GM18951 (cell line): Measurements from ENCODE around the gene TEX264.

ENCODE experiments used
- POLR2A ChIP-seq: IDR thresholded peaks from 4 replicates; pipeline ENCODE4 v1.6.1; 2011; ENCODE audit warnings: mild to moderate bottlenecking; ENCODE audit not compliant: insufficient read length, insufficient read depth; ENCODE audit errors: extremely low read depth
- in situ Hi-C: fragments of 300-500 bp; cut with MboI; formaldehyde crosslinking; loops from one replicate; pipeline ENCODE4 v1.12.0; 2022; ENCODE audit warnings: low sequenced_read_pairs, mixed read lengths, inconsistent platforms; ENCODE audit not compliant: unreplicated experiment

The TEX264 gene

GRCh38 chr3:51696954-51697353 is 25.9 kb downstream of the TEX264 start:
- in situ Hi-C loops, result no loop called here
- no peak for TF ChIP-seq POLR2A

- in situ Hi-C loops, result no loop called here
- TF ChIP-seq POLR2A, result no peak
Observed at GRCh38 chr3:51698209-51698608, 27.2 kb downstream of the TEX264 start.

- in situ Hi-C loops, result no loop called here
- no peak for TF ChIP-seq POLR2A
Observed at GRCh38 chr3:51700403-51700802, 29.4 kb downstream of the TEX264 start.

GRCh38 chr3:51702156-51702555 is 31.1 kb downstream of the TEX264 start:
- TF ChIP-seq POLR2A, result no peak
- in situ Hi-C loops, result no loop called here

GRCh38 chr3:51703068-51703760 is 32.2 kb downstream of the TEX264 start:
- in situ Hi-C loops, result no loop called here
- no peak for TF ChIP-seq POLR2A

DNA sequence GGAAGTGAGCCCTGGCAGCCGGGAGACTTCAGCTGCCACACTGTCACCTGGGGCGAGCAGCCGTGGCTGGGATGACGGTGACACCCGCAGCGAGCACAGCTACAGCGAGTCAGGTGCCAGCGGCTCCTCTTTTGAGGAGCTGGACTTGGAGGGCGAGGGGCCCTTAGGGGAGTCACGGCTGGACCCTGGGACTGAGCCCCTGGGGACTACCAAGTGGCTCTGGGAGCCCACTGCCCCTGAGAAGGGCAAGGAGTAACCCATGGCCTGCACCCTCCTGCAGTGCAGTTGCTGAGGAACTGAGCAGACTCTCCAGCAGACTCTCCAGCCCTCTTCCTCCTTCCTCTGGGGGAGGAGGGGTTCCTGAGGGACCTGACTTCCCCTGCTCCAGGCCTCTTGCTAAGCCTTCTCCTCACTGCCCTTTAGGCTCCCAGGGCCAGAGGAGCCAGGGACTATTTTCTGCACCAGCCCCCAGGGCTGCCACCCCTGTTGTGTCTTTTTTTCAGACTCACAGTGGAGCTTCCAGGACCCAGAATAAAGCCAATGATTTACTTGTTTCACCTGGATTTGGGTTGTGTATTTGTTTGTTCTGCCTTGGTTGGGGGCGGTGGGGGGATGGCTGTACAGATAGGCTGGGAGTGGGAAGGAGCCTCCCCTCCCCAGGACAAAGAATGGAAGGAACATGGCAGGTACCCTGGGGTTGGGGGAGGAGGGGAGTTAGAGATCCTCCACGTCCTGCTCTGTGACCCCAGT is 32.9 kb downstream of the TEX264 start:
- in situ Hi-C loops, result no loop called here
- TF ChIP-seq POLR2A, result no peak

GRCh38 chr3:51704511-51704950 is 33.5 kb downstream of the TEX264 start:
- in situ Hi-C loops, result no loop called here
- TF ChIP-seq POLR2A, result no peak

- in situ Hi-C loops, result no loop called here
- no peak for TF ChIP-seq POLR2A
Observed at GRCh38 chr3:51705276-51706020, 34.4 kb downstream of the TEX264 start.

- in situ Hi-C loops, result no loop called here
- TF ChIP-seq POLR2A, result no peak
Observed at GRCh38 chr3:51706021-51706485, 35.0 kb downstream of the TEX264 start.

GRCh38 chr3:51706788-51707731 is 36.0 kb downstream of the TEX264 start, which contains the start of gene GRM2:
Gene GRM2, plus strand, starts transcription at chr3:51707068. Its CDS starts 1,916 bp downstream, at chr3:51708984.
- no peak for TF ChIP-seq POLR2A
- in situ Hi-C loops, result no loop called here

DNA sequence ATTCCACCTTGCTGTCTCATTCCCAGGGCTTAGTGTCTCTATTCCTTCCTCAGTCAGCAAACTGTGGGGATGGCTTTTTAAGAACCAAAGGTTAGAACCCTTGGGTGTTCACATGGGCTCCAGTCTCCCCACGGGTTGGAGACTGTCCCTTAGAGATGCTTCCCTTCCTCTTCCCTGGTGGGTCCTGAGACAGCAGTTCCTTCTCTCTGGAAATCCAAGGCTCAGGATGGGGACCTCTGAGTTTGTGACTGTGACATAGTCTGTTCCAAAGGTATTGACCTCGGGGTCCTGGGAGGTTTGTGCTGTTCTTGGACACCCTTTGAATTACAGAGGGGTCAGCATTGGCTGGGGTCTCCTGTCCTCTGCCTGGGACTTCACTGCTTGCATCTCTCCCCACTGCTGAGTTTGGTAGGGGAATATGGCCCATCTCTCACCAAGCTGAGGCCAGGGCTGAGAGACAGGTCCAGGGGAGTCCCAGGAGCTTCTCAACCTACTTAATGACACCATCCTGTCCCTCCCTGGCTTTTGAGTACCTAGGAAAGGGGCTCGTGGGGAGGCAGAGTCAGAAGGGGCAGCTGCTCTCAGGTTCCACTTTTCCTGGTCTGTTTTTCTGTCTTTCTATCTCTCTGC is 37.3 kb downstream of the TEX264 start:
- TF ChIP-seq POLR2A, result no peak
- in situ Hi-C loops, result no loop called here

DNA sequence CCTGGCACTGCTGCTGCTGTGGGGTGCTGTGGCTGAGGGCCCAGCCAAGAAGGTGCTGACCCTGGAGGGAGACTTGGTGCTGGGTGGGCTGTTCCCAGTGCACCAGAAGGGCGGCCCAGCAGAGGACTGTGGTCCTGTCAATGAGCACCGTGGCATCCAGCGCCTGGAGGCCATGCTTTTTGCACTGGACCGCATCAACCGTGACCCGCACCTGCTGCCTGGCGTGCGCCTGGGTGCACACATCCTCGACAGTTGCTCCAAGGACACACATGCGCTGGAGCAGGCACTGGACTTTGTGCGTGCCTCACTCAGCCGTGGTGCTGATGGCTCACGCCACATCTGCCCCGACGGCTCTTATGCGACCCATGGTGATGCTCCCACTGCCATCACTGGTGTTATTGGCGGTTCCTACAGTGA is 38.0 kb downstream of the TEX264 start:
- no peak for TF ChIP-seq POLR2A
- in situ Hi-C loops, result no loop called here
